ENCODE data around the gene PTPRF. TPM values are rescaled to one million over a fixed set of nuclear protein-coding genes. Genes with fewer than 3 reads are reported as not detected.

Gene PTPRF
- total and polyA plus RNA-seq, 4 donors: 41.2 to 241 (median 85.6) TPM

- no peaks in the 10 kb centered on the region for H3K27me3 ChIP-seq (ENCODE audit: control insufficient read depth in 4 of 4, insufficient read depth in 4 of 4, low read length in 3 of 4)
- H3K27ac ChIP-seq (ENCODE audit: low read depth in 1 of 2, low read length in 2 of 2): no peak overlapping the region
- 78% methylated on average over 8 of the region's 8 CpGs for WGBS
- H3K4me3 ChIP-seq (ENCODE audit: low read depth in 1 of 3, low read length in 3 of 3): no peak overlapping the region
- peaks cover 0 to 3% (median 1%) of the 10 kb centered on the region in 4 donors for H3K4me1 ChIP-seq (ENCODE audit: control insufficient read depth in 4 of 4, insufficient read depth in 4 of 4, low read length in 3 of 4)
- no peaks in the 10 kb centered on the region for H3K36me3 ChIP-seq (ENCODE audit: control insufficient read depth in 4 of 4, insufficient read depth in 3 of 4, low read depth in 1 of 4, low read length in 3 of 4)
- no peaks in the 10 kb centered on the region for H3K9me3 ChIP-seq (ENCODE audit: control insufficient read depth in 4 of 4, low read length in 3 of 4)
- no peak for TF ChIP-seq HNF4G (IDR thresholded peaks at IDR 0.05)
- no peak for TF ChIP-seq GABPA (IDR thresholded peaks at IDR 0.05 in 1 of 2, conservative IDR thresholded peaks at IDR 0.05 in 1 of 2)
- TF ChIP-seq HNF4A (conservative IDR thresholded peaks at IDR 0.05): no peak
- TF ChIP-seq RAD21 (IDR thresholded peaks at IDR 0.05): no peak
- TF ChIP-seq JUND (IDR thresholded peaks at IDR 0.05): no peak
- TF ChIP-seq SP1 (IDR thresholded peaks at IDR 0.05): no peak
- TF ChIP-seq FOXA1 (IDR thresholded peaks at IDR 0.05): no peak
- no peak for TF ChIP-seq ATF3 (IDR thresholded peaks at IDR 0.05)
- TF ChIP-seq YY1 (IDR thresholded peaks at IDR 0.05): no peak
- no peak for TF ChIP-seq REST (IDR thresholded peaks at IDR 0.05)
- no peak for TF ChIP-seq CTCF (IDR thresholded peaks at IDR 0.05; ENCODE audit: low read depth, low read length, missing input control)
- TF ChIP-seq MAX (IDR thresholded peaks at IDR 0.05): no peak
- no peak for TF ChIP-seq RXRA (IDR thresholded peaks at IDR 0.05)
- TF ChIP-seq EGR1 (IDR thresholded peaks at IDR 0.05; ENCODE audit: low read depth in 2 of 2): no peak
- H3K9ac ChIP-seq (ENCODE audit: low read depth in 1 of 2, low read length in 2 of 2): no peak overlapping the region
- DNase-seq (ENCODE audit: low spot score): peak; percentile 76
Observed at GRCh38 chr1:43524804-43525203, 5.9 kb upstream of the PTPRF start.

- TF ChIP-seq FOXA2 (IDR thresholded peaks at IDR 0.05) (no peak), JUND (IDR thresholded peaks at IDR 0.05) (no peak), CTCF (IDR thresholded peaks at IDR 0.05; ENCODE audit: low read depth, low read length, missing input control) (no peak), ATF3 (IDR thresholded peaks at IDR 0.05) (no peak), RAD21 (IDR thresholded peaks at IDR 0.05) (no peak), RXRA (IDR thresholded peaks at IDR 0.05) (no peak), TAF1 (conservative IDR thresholded peaks at IDR 0.05) (no peak), NR2F2 (IDR thresholded peaks at IDR 0.05) (no peak), FOXA1 (IDR thresholded peaks at IDR 0.05) (no peak), GABPA (IDR thresholded peaks at IDR 0.05 in 1 of 2, conservative IDR thresholded peaks at IDR 0.05 in 1 of 2) (no peak), HNF4G (IDR thresholded peaks at IDR 0.05) (no peak), REST (IDR thresholded peaks at IDR 0.05) (no peak), MAX (IDR thresholded peaks at IDR 0.05) (no peak)
- no peaks in the 10 kb centered on the region for H3K36me3 ChIP-seq (ENCODE audit: control insufficient read depth in 4 of 4, insufficient read depth in 3 of 4, low read depth in 1 of 4, low read length in 3 of 4)
- DNase-seq (ENCODE audit: low spot score): no peak
- no peak overlapping the region for H3K27ac ChIP-seq (ENCODE audit: low read depth in 1 of 2, low read length in 2 of 2)
- H3K9ac ChIP-seq (ENCODE audit: low read depth in 1 of 2, low read length in 2 of 2): no peak overlapping the region
- H3K9me3 ChIP-seq (ENCODE audit: control insufficient read depth in 4 of 4, low read length in 3 of 4): no peaks in the 10 kb centered on the region
- peaks cover 0 to 10% (median 8%) of the 10 kb centered on the region in 4 donors for H3K4me1 ChIP-seq (ENCODE audit: control insufficient read depth in 4 of 4, insufficient read depth in 4 of 4, low read length in 3 of 4)
- H3K4me3 ChIP-seq (ENCODE audit: low read depth in 1 of 3, low read length in 3 of 3): no peak overlapping the region
- no peaks in the 10 kb centered on the region for H3K27me3 ChIP-seq (ENCODE audit: control insufficient read depth in 4 of 4, insufficient read depth in 4 of 4, low read length in 3 of 4)
- WGBS: 96% methylated on average over 10 of the region's 10 CpGs
Observed at GRCh38 chr1:43526002-43526401, 4.7 kb upstream of the PTPRF start.
